SK-N-MC (cell line): ENCODE data around the gene SDK1.

ENCODE experiments used
- EZH2 ChIP-seq: fragments of 200-600 bp; sonication (generic); IDR thresholded peaks from one replicate; pipeline ENCODE4 v1.6.1; 2017; ENCODE audit warnings: antibody characterized with exemption
- FOXP2 ChIP-seq: optimal IDR thresholded peaks from 2 replicates; pipeline ENCODE3; 2011; ENCODE audit warnings: mild to moderate bottlenecking, moderate library complexity; ENCODE audit not compliant: insufficient read depth; ENCODE audit errors: extremely low read length, control extremely low read depth
- POLR2AphosphoS5 ChIP-seq: IDR thresholded peaks from 2 replicates; pipeline ENCODE4 v1.6.1; 2012; ENCODE audit warnings: mild to moderate bottlenecking, low read depth, low read length, borderline replicate concordance

DNA sequence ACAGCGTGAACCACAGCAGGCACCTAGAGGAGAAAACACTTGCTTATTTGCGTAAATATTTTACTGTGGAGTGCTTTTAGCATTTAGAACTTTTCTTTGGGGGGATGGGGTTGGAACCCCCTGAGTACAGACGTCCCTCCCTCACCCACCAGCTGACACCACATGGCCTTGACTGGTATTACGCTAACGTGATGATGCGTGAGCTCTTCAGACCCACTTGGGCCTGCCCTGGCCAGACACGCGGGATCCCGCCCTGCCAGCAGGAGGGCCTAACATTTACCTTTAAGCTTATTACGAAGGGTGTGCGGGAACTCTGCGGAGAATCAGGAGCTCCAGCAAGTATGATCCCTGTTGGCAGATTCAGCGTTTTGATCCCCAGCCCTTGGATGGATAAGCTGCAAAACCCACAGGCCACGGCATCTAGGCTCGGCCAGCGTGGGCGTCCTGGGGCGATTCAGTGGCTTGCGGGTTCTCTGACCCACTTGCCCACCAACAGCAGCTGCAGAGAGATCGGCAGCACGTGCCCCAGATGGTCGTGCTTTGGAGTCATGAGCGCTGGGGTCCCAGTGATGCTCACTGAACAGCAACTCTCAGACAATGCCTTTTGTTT lies 835.6 kb downstream of the SDK1 start:
- no peak for TF ChIP-seq POLR2AphosphoS5
- no peak for TF ChIP-seq EZH2
- no peak for TF ChIP-seq FOXP2
